DMS153 (cell line): ENCODE data around the gene VOPP1.
A peak's percentile ranks its signal among the peaks of the same experiment; 100 is the strongest.

ENCODE experiments used
- DNase-seq: peaks from one replicate; lab custom pipeline; 2025; lab: John Stamatoyannopoulos, UW

VOPP1 gene

GRCh38 chr7:55468495-55468894, 103.8 kb downstream of the VOPP1 start:
- DNase-seq, result no peak

- no peak for DNase-seq
These were observed 105.2 kb downstream of the VOPP1 start for GRCh38 chr7:55467047-55467593.

- no peak for DNase-seq
These were observed 106.6 kb downstream of the VOPP1 start for GRCh38 chr7:55465691-55466090.

GRCh38 chr7:55464422-55464821, 107.9 kb downstream of the VOPP1 start:
- DNase-seq, result no peak

- no peak for DNase-seq
These were observed 108.5 kb downstream of the VOPP1 start for GRCh38 chr7:55463686-55464262.

- DNase-seq, result no peak
These were observed 114.0 kb downstream of the VOPP1 start for GRCh38 chr7:55458351-55458750.

- no peak for DNase-seq
These were observed 114.5 kb downstream of the VOPP1 start for GRCh38 chr7:55457801-55458200.

- DNase-seq, result no peak
These were observed 119.3 kb downstream of the VOPP1 start for GRCh38 chr7:55452971-55453370.

GRCh38 chr7:55449992-55450535, 122.2 kb downstream of the VOPP1 start:
- no peak for DNase-seq

GRCh38 chr7:55449205-55449991, 122.9 kb downstream of the VOPP1 start:
- DNase-seq, result no peak

GRCh38 chr7:55448526-55448925, 123.8 kb downstream of the VOPP1 start:
- DNase-seq, result no peak

GRCh38 chr7:55444786-55445185, 127.5 kb downstream of the VOPP1 start:
- DNase-seq, result no peak

- no peak for DNase-seq
These were observed 130.4 kb downstream of the VOPP1 start for GRCh38 chr7:55441774-55442522.

- no peak for DNase-seq
These were observed 131.3 kb downstream of the VOPP1 start for GRCh38 chr7:55441002-55441401.

GRCh38 chr7:55440040-55440690, 132.1 kb downstream of the VOPP1 start:
- no peak for DNase-seq

GRCh38 chr7:55439627-55440026, 132.7 kb downstream of the VOPP1 start:
- no peak for DNase-seq

- peak; percentile 64 for DNase-seq
These were observed 133.4 kb downstream of the VOPP1 start for GRCh38 chr7:55438757-55439525.

- DNase-seq, result peak; percentile 76
These were observed 134.1 kb downstream of the VOPP1 start for GRCh38 chr7:55438085-55438756.

GRCh38 chr7:55437375-55437774, 134.9 kb downstream of the VOPP1 start:
- no peak for DNase-seq

- no peak for DNase-seq
These were observed 135.8 kb downstream of the VOPP1 start for GRCh38 chr7:55436457-55436856.

GRCh38 chr7:55435466-55435865, 136.8 kb downstream of the VOPP1 start:
- DNase-seq, result no peak
